Spleen (tissue), 11 donors: ENCODE measurements around the gene DELE1. TPM values are rescaled to one million over a fixed set of nuclear protein-coding genes. Genes with fewer than 3 reads are reported as not detected.
"Not testable (repeated sequence)": the region's sequence is repeated elsewhere in the genome, so short reads cannot be mapped to it uniquely, and the experiment has no call there.

Experiments used
- DNase-seq: peaks from one replicate; pipeline ENCODE4 v3.0.0-alpha.2; 2020
- H3K27ac ChIP-seq, 8 donors: fragments of 200-600 bp; sonication (generic) in 7 of 8; 1 replicate in 4 of 8; 2 replicates in 4 of 8; pipeline versions ENCODE4 v1.5.0 to v1.8.0; 2016 to 2021; ENCODE audit warnings: inconsistent platforms in 4 of 8, mild to moderate bottlenecking in 4 of 8, moderate library complexity in 1 of 8
- H3K27me3 ChIP-seq, 7 donors: fragments of 200-600 bp; sonication (generic) in 6 of 7; replicated peaks in 1 of 7; 1 replicate in 4 of 7; 2 replicates in 3 of 7; pipeline versions ENCODE4 v1.5.0 to v1.8.0; 2016 to 2021; ENCODE audit warnings: inconsistent platforms in 3 of 7, mild to moderate bottlenecking in 1 of 7
- H3K36me3 ChIP-seq, 6 donors: fragments of 200-600 bp; sonication (generic) in 5 of 6; 1 replicate in 4 of 6; 2 replicates in 2 of 6; pipeline versions ENCODE4 v1.5.0 to v1.8.0; 2016 to 2021; ENCODE audit warnings: inconsistent platforms in 2 of 6
- H3K4me1 ChIP-seq, 6 donors: fragments of 200-600 bp; sonication (generic) in 5 of 6; 1 replicate in 3 of 6; 2 replicates in 3 of 6; pipeline versions ENCODE4 v1.5.0 to v1.8.0; 2016 to 2021; ENCODE audit warnings: inconsistent platforms in 3 of 6
- H3K4me3 ChIP-seq, 8 donors: fragments of 200-600 bp; sonication (generic) in 7 of 8; 1 replicate in 4 of 8; 2 replicates in 4 of 8; pipeline versions ENCODE4 v1.5.0 to v1.8.0; 2016 to 2021; ENCODE audit warnings: inconsistent platforms in 4 of 8, mild to moderate bottlenecking in 4 of 8, moderate library complexity in 2 of 8
- H3K9me3 ChIP-seq, 8 donors: fragments of 200-600 bp; sonication (generic) in 7 of 8; 1 replicate in 4 of 8; 2 replicates in 4 of 8; pipeline versions ENCODE4 v1.5.0 to v1.8.0; 2016 to 2021; ENCODE audit warnings: inconsistent platforms in 4 of 8
- CTCF ChIP-seq, 11 experiments: fragments of 200-600 bp in 7 of 11; fragments of 450-650 bp in 4 of 11; sonication (generic) in 4 of 11; IDR thresholded peaks in 8 of 11; conservative IDR thresholded peaks in 3 of 11; 1 replicate in 7 of 11; 2 replicates in 4 of 11; pipeline versions ENCODE4 v1.4.0 to v1.8.0; 2016 to 2021; ENCODE audit warnings: antibody characterized with exemption in 11 of 11, inconsistent platforms in 4 of 11, mild to moderate bottlenecking in 1 of 11
- POLR2A ChIP-seq, 3 donors: fragments of 450-650 bp; IDR thresholded peaks; one replicate each; pipeline ENCODE4 v1.5.1; 2017; ENCODE audit warnings: antibody characterized with exemption in 3 of 3, mild to moderate bottlenecking in 1 of 3
- POLR2AphosphoS5 ChIP-seq, 3 donors: sonication (generic); formaldehyde crosslinking; IDR thresholded peaks; one replicate each; pipeline ENCODE4 v1.5.1; 2017; ENCODE audit warnings: antibody characterized with exemption in 3 of 3
- whole genome bisulfite sequencing, 5 donors: extraction: QIAGEN DNeasy Blood & Tissue Kit in 3 of 5; methylation state at CpG; one replicate each; pipeline versions ENCODE4 v1.1.5 to v1.1.7; 2013 to 2018; 5-methylcytosine and 5-hydroxymethylcytosine counted together
- intact Hi-C: fragments of 100-400 bp; cut with DNase I; formaldehyde crosslinking; loops from one replicate; pipeline ENCODE4 v1.15.0; 2023; ENCODE audit warnings: low total_unique reads
- polyA plus RNA-seq, 3 donors: library from polyadenylated mRNA; stranded (reverse); fragments of 200-250 nt; gene quantifications; one replicate each; pipeline ENCODE4 v1.2.1, GENCODE V29; 2013
- total RNA-seq, 7 donors: library from RNA; depleted of rRNA in 3 of 7; stranded (reverse); fragments of >200 nt in 3 of 7; fragmentation: NEBNext Ultra II Directional in 4 of 7; extraction: Animal tissue kit (Norgen Biotek cat#: 25700) in 4 of 7; gene quantifications; one replicate each; pipeline versions ENCODE4 v1.1.0 to v1.2.1, GENCODE V29; 2016 to 2021
- donor health status: healthy with polysubstance abuse.
- donor health status: DM: no; HTN: no; CAD: no; lungs with moderate emphysema.
- donor health status: DM: no; HTN: no; CAD: no.
- donor health status: Bipolar disorder and iron deficiency.
- donor health status: healthy.
- donor health status: DM: no; HTN: no; CAD: no.
- donor health status: DM: yes; HTN: yes; CAD: no.

Gene DELE1
- total and polyA plus RNA-seq, 10 donors, result 36.1 to 194 (median 130) TPM

- H3K4me3 ChIP-seq, result no peak overlapping the region
Measured at GRCh38 chr5:141920771-141921170, 2.9 kb upstream of the DELE1 start.

DNA sequence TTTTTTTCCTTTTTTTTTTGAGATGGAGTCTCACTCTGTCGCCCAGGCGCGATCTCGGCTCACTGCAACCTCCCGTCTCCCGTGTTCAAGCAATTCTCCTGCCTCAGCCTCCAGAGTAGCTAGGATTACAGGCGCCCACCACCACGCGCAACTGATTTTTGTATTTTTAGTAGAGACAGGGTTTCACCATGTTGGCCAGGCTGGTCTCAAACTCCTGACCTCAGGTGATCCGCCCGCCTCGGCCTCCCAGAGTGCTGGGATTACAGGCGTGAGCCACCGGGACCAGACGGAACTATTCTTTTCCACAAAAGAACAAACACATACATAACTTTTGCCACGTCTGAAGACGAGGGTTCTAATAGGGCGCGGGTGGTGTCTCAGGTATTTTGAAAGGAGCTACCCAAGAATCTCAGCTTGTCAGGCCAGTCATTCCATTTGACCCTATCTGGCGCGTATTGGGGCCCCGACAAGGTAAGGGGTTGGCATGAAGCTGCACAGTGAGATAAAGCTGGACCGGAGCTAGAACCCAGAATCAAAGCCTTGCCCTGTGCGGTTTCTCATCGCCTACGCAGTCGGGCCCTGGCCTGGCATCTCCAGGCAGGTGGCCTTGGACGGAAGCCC is 734 bp upstream of the DELE1 start:
- H3K9me3 ChIP-seq, result not testable (repeated sequence)

More at GRCh38 chr5:141920771-141921170, 2.9 kb upstream of the DELE1 start:
- H3K27me3 ChIP-seq, result no peaks in the 10 kb centered on the region
- H3K27ac ChIP-seq, result no peak overlapping the region
- TF ChIP-seq POLR2A (IDR thresholded peaks at IDR 0.05) (no peak), POLR2AphosphoS5 (IDR thresholded peaks at IDR 0.05) (no peak), CTCF (IDR thresholded peaks at IDR 0.05 in 8 of 11, conservative IDR thresholded peaks at IDR 0.05 in 3 of 11) (no peak)
- intact Hi-C loops, result no loop called here
- no peak for DNase-seq
- H3K9me3 ChIP-seq, result no peaks in the 10 kb centered on the region
- peaks cover 14 to 43% (median 32%) of the 10 kb centered on the region in 6 donors for H3K4me1 ChIP-seq
- peaks cover 4 to 13% (median 9%) of the 10 kb centered on the region in 6 donors for H3K36me3 ChIP-seq
- WGBS, 5 donors, result 80 to 94% (median 87%) methylated on average over 2 of the region's 2 CpGs

GRCh38 chr5:141926434-141926833 is 2.8 kb downstream of the DELE1 start:
- no peak for DNase-seq
- peaks cover 10 to 70% (median 64%) of the 10 kb centered on the region in 6 donors for H3K36me3 ChIP-seq
- H3K4me1 ChIP-seq, result peaks cover 22 to 84% (median 70%) of the 10 kb centered on the region in 6 donors
- no peaks in the 10 kb centered on the region for H3K9me3 ChIP-seq
- H3K4me3 ChIP-seq, result no peak overlapping the region
- intact Hi-C loops, result no loop called here
- H3K27me3 ChIP-seq, result no peaks in the 10 kb centered on the region
- 71 to 93% (median 86%) methylated on average over 2 of the region's 2 CpGs for WGBS, 5 donors
- TF ChIP-seq POLR2AphosphoS5 (IDR thresholded peaks at IDR 0.05) (no peak), CTCF (IDR thresholded peaks at IDR 0.05 in 8 of 11, conservative IDR thresholded peaks at IDR 0.05 in 3 of 11) (no peak)
- peak overlapping the region in 2 of 8 donors; percentile 19 to 30 for H3K27ac ChIP-seq

More for the DNA sequence above, 734 bp upstream of the DELE1 start:
- peak overlapping the region; percentile 95 to 98 (median 97) for H3K27ac ChIP-seq
- DNase-seq, intact Hi-C loops, H3K27me3 ChIP-seq: not testable (repeated sequence)
- WGBS, 5 donors, result 54 to 60% (median 57%) methylated on average over 28 of the region's 28 CpGs
- peaks cover 22 to 52% (median 50%) of the 10 kb centered on the region in 6 donors for H3K4me1 ChIP-seq
- H3K4me3 ChIP-seq, result peak overlapping the region; percentile 47 to 79 (median 54)
- peaks cover 8 to 35% (median 29%) of the 10 kb centered on the region in 6 donors for H3K36me3 ChIP-seq

- no peaks in the 10 kb centered on the region for H3K27me3 ChIP-seq
- no peak for DNase-seq
- H3K36me3 ChIP-seq, result peaks cover 10 to 86% (median 79%) of the 10 kb centered on the region in 6 donors
- intact Hi-C loops, result no loop called here
- H3K9me3 ChIP-seq, result no peaks in the 10 kb centered on the region
- TF ChIP-seq POLR2AphosphoS5 (IDR thresholded peaks at IDR 0.05) (peak in 2 of 3 donors; percentile 21 to 43), CTCF (IDR thresholded peaks at IDR 0.05 in 8 of 11, conservative IDR thresholded peaks at IDR 0.05 in 3 of 11) (no peak)
- no peak overlapping the region for H3K4me3 ChIP-seq
- H3K27ac ChIP-seq, result peak overlapping the region in 4 of 8 donors; percentile 14 to 58 (median 37)
- 58 to 82% (median 60%) methylated on average over 6 to 8 of the region's 8 CpGs for WGBS, 5 donors
- peaks cover 22 to 94% (median 69%) of the 10 kb centered on the region in 6 donors for H3K4me1 ChIP-seq
Measured at GRCh38 chr5:141928051-141928450, 4.4 kb downstream of the DELE1 start.
